Esophagus muscularis mucosa (tissue), 4 donors: Measurements from ENCODE around the gene ULK4. TPM values are rescaled to one million over a fixed set of nuclear protein-coding genes. Genes with fewer than 3 reads are reported as not detected.

Experiments
- DNase-seq: peaks from one replicate; pipeline ENCODE4 v3.0.0-alpha.2; 2017; ENCODE audit errors: extremely low spot score
- H3K27ac ChIP-seq, 4 donors: fragments of 200-600 bp; sonication (generic); replicated peaks in 1 of 4; 1 replicate in 3 of 4; 2 replicates in 1 of 4; pipeline ENCODE4 v1.5.1; 2016 to 2019; ENCODE audit warnings: mild to moderate bottlenecking in 1 of 4
- H3K27me3 ChIP-seq, 4 donors: fragments of 200-600 bp; sonication (generic); one replicate each; pipeline versions ENCODE4 v1.5.1 to v1.6.0; 2016 to 2019
- H3K36me3 ChIP-seq, 4 donors: fragments of 200-600 bp; sonication (generic); one replicate each; pipeline ENCODE4 v1.5.1; 2016 to 2019
- H3K4me1 ChIP-seq, 4 donors: fragments of 200-600 bp; sonication (generic); one replicate each; pipeline ENCODE4 v1.5.1; 2016 to 2019
- H3K4me3 ChIP-seq, 4 donors: fragments of 200-600 bp; sonication (generic); 1 replicate in 2 of 4; 2 replicates in 2 of 4; pipeline ENCODE4 v1.5.1; 2016 to 2019; ENCODE audit warnings: mild to moderate bottlenecking in 4 of 4, moderate library complexity in 1 of 4
- H3K9me3 ChIP-seq, 4 donors: fragments of 200-600 bp; sonication (generic); 1 replicate in 3 of 4; 2 replicates in 1 of 4; pipeline ENCODE4 v1.5.1; 2016 to 2019
- EP300 ChIP-seq: sonication (generic); formaldehyde crosslinking; IDR thresholded peaks from one replicate; pipeline ENCODE4 v1.6.1; 2017; ENCODE audit warnings: antibody characterized with exemption
- POLR2A ChIP-seq: fragments of 450-650 bp; IDR thresholded peaks from one replicate; pipeline ENCODE4 v1.6.1; 2017; ENCODE audit warnings: antibody characterized with exemption, moderate library complexity, mild to moderate bottlenecking, low read depth
- POLR2AphosphoS5 ChIP-seq, 2 donors: sonication (generic); formaldehyde crosslinking; IDR thresholded peaks; one replicate each; pipeline ENCODE4 v1.6.1; 2017; ENCODE audit warnings: antibody characterized with exemption in 2 of 2
- WGBS: methylation state at CpG from one replicate; pipeline ENCODE4 v1.1.5; 2018; 5-methylcytosine and 5-hydroxymethylcytosine counted together
- intact Hi-C: fragments of 100-400 bp; cut with DNase I; formaldehyde crosslinking; loops from one replicate; pipeline ENCODE4 v1.15.1; 2023
- total RNA-seq, 4 donors: library from RNA; depleted of rRNA; stranded (reverse); fragments of >200 nt; gene quantifications; one replicate each; pipeline versions ENCODE4 v1.1.0 to v1.2.1, GENCODE V29; 2016
- TF ChIP-seq, protein P1 (sequence below), 3 experiments: fragments of 200-600 bp in 2 of 3; fragments of 450-650 bp in 1 of 3; sonication (generic) in 2 of 3; IDR thresholded peaks; one replicate each; pipeline ENCODE4 v1.5.1; 2017 to 2019; ENCODE audit warnings: antibody characterized with exemption in 3 of 3, mild to moderate bottlenecking in 2 of 3, moderate library complexity in 1 of 3

Gene ULK4
- total RNA-seq, 4 donors from 2014 or later, result 4.2 to 15.4 (median 11.0) TPM

DNA sequence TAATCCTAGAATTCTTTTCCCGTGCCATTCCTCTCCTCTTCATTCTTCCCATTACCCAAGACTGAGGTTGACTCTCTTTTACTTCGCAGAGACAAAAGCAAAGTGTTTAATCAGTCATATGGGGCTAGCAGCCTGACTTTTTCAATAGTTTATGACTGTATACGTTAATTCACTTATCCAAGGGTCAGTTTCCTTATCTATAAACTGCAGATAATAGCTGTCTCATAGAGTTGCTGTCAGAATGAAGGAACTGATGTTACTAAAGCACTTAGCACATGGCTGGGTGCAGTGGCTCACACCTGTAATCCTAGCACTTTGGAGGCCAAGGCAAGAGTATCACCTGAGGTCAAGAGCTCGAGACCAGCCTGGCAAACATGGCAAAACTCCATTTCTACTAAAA is 43.5 kb upstream of the ULK4 start:
- Histone ChIP-seq H3K27me3 (no peaks in the 10 kb centered on the region), H3K9me3 (no peaks in the 10 kb centered on the region), H3K4me3 (no peak overlapping the region), H3K27ac (no peak overlapping the region), H3K36me3 (no peaks in the 10 kb centered on the region), H3K4me1 (peaks cover 0 to 1% (median 0%) of the 10 kb centered on the region in 4 donors)
- no peak for DNase-seq
- WGBS, result 78% methylated on average over 4 of the region's 4 CpGs
- intact Hi-C loops, result no loop called here
- TF ChIP-seq POLR2AphosphoS5 (IDR thresholded peaks at IDR 0.05), result no peak
- TF ChIP-seq EP300, result no peak
- TF ChIP-seq POLR2A, result no peak
- TF ChIP-seq, protein P1, sequence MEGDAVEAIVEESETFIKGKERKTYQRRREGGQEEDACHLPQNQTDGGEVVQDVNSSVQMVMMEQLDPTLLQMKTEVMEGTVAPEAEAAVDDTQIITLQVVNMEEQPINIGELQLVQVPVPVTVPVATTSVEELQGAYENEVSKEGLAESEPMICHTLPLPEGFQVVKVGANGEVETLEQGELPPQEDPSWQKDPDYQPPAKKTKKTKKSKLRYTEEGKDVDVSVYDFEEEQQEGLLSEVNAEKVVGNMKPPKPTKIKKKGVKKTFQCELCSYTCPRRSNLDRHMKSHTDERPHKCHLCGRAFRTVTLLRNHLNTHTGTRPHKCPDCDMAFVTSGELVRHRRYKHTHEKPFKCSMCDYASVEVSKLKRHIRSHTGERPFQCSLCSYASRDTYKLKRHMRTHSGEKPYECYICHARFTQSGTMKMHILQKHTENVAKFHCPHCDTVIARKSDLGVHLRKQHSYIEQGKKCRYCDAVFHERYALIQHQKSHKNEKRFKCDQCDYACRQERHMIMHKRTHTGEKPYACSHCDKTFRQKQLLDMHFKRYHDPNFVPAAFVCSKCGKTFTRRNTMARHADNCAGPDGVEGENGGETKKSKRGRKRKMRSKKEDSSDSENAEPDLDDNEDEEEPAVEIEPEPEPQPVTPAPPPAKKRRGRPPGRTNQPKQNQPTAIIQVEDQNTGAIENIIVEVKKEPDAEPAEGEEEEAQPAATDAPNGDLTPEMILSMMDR (IDR thresholded peaks at IDR 0.05), result no peak

DNA sequence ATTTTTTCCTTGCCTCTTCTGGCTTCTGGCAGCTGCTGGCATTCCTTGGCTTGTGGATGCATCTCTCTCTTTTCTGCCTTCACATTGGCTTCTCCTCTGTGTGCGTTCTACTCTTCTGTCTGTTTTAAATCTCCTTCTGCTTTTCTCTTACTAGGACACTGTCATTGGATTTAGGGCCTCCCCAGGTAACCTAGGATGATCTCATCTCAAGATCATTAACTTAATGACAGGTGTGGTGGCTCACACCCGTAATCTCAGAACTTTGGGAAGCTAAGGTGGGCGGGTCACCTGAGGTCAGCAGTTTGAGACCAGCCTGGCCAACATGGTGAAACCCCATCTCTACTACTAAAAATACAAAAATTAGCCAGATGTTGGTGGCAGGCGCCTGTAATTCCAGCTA is 40.9 kb upstream of the ULK4 start:
- no peak overlapping the region for H3K4me3 ChIP-seq
- no peaks in the 10 kb centered on the region for H3K36me3 ChIP-seq
- H3K9me3 ChIP-seq, result no peaks in the 10 kb centered on the region
- intact Hi-C loops, result no loop called here
- peaks cover 4 to 7% (median 5%) of the 10 kb centered on the region in 4 donors for H3K4me1 ChIP-seq
- 96% methylated on average over 4 of the region's 4 CpGs for WGBS
- DNase-seq, result no peak
- TF ChIP-seq POLR2AphosphoS5 (IDR thresholded peaks at IDR 0.05) (no peak), EP300 (no peak), POLR2A (no peak)
- TF ChIP-seq, protein P1 (IDR thresholded peaks at IDR 0.05), result no peak
- H3K27ac ChIP-seq, result no peak overlapping the region
- H3K27me3 ChIP-seq, result no peaks in the 10 kb centered on the region

DNA sequence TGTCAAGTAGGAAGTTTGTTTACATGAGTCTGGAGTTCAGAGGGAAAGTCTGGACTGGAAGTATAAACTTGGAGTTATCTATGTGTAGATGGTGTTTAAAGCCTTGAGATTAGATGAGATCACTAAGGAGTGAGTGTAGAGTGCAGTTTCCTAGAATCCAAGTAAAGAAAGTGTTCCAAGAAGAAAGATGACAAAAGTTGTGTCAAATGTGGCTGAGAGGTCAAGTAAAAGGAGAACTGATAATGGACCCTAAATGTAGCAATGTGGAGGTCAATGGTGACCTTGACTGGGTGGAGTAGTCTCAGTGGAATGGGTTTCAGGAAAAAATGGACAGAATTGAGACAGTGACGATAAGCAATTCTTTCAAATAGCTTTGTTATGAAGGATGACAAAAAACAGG is 39.9 kb upstream of the ULK4 start:
- Histone ChIP-seq H3K36me3 (no peaks in the 10 kb centered on the region), H3K27me3 (no peaks in the 10 kb centered on the region), H3K27ac (no peak overlapping the region), H3K4me1 (peaks cover 10 to 14% (median 12%) of the 10 kb centered on the region in 4 donors), H3K4me3 (no peak overlapping the region), H3K9me3 (no peaks in the 10 kb centered on the region)
- WGBS, result 90% methylated on average over 1 of the region's 1 CpG
- DNase-seq, result no peak
- intact Hi-C loops, result no loop called here
- TF ChIP-seq EP300, result no peak
- no peak for TF ChIP-seq POLR2A
- TF ChIP-seq, protein P1 (IDR thresholded peaks at IDR 0.05), result no peak
- TF ChIP-seq POLR2AphosphoS5 (IDR thresholded peaks at IDR 0.05), result no peak

DNA sequence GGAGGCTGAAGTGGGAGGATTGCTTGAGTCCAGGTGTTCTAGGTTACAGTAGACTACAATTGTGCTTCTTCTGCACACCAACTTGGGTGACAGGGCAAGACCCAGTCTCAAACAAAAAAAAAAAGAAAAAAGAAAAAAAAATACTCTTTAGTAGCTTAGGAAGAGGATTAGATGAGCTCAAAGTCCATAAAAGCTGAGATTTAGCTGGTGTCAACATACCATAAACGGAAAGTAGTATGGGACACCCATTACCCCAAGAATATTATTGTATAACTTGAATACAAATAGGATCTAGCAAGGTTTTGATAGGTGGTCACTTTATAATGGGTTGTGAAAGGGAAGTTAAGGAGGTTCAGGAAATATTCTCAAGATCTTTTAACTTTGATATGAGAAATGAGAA is 38.0 kb upstream of the ULK4 start:
- Histone ChIP-seq H3K27ac (no peak overlapping the region), H3K9me3 (no peaks in the 10 kb centered on the region), H3K4me1 (peaks cover 10 to 14% (median 12%) of the 10 kb centered on the region in 4 donors), H3K27me3 (no peaks in the 10 kb centered on the region), H3K4me3 (no peak overlapping the region), H3K36me3 (no peaks in the 10 kb centered on the region)
- no peak for TF ChIP-seq POLR2AphosphoS5 (IDR thresholded peaks at IDR 0.05)
- TF ChIP-seq, protein P1 (IDR thresholded peaks at IDR 0.05), result no peak
- TF ChIP-seq POLR2A, result no peak
- no peak for TF ChIP-seq EP300
- intact Hi-C loops, result loop anchor here (10.0 kb wide), 1 partner anchor 105 kb away; no protein-coding TSS in a partner anchor
- DNase-seq, result no peak
- 94% methylated on average over 1 of the region's 1 CpG for WGBS
